Tibial artery (tissue), 4 donors: ENCODE data around the gene DDN.

Source experiments
- DNase-seq, 2 donors: peaks; one replicate each; pipeline ENCODE4 v3.0.0-alpha.2; 2019
- H3K27ac ChIP-seq, 2 donors: fragments of 200-600 bp; sonication (generic) in 1 of 2; 1 replicate in 1 of 2; 2 replicates in 1 of 2; pipeline ENCODE4 v1.5.1; 2018 to 2019; ENCODE audit warnings: mild to moderate bottlenecking in 1 of 2
- H3K27me3 ChIP-seq, 2 donors: fragments of 200-600 bp; sonication (generic) in 1 of 2; one replicate each; pipeline versions ENCODE4 v1.5.1 to v1.6.0; 2016 to 2019
- H3K36me3 ChIP-seq, 3 donors: fragments of 200-600 bp; sonication (generic) in 2 of 3; one replicate each; pipeline ENCODE4 v1.5.1; 2016 to 2019; ENCODE audit warnings: mild to moderate bottlenecking in 2 of 3
- H3K4me1 ChIP-seq, 4 donors: fragments of 200-600 bp; sonication (generic) in 2 of 4; 1 replicate in 3 of 4; 2 replicates in 1 of 4; pipeline ENCODE4 v1.5.1; 2016 to 2019
- H3K4me3 ChIP-seq, 2 donors: fragments of 200-600 bp; sonication (generic) in 1 of 2; 1 replicate in 1 of 2; 2 replicates in 1 of 2; pipeline ENCODE4 v1.5.1; 2018 to 2019; ENCODE audit warnings: mild to moderate bottlenecking in 2 of 2
- H3K9me3 ChIP-seq, 3 donors: fragments of 200-600 bp; sonication (generic) in 1 of 3; one replicate each; pipeline ENCODE4 v1.5.1; 2016 to 2019
- CTCF ChIP-seq, 2 experiments: fragments of 200-600 bp in 1 of 2; fragments of 450-650 bp in 1 of 2; IDR thresholded peaks; one replicate each; pipeline ENCODE4 v1.5.1; 2017 to 2019; ENCODE audit warnings: antibody characterized with exemption in 2 of 2, mild to moderate bottlenecking in 1 of 2, moderate library complexity in 1 of 2
- intact Hi-C: fragments of 100-400 bp; cut with DNase I; formaldehyde crosslinking; loops from one replicate; pipeline ENCODE4 v1.15.0; 2023; ENCODE audit warnings: low total_unique reads

DDN gene

GRCh38 chr12:49008943-49009342 lies 9.8 kb upstream of the DDN start:
- intact Hi-C loops: no loop called here
- Histone ChIP-seq H3K4me1 (no peaks in the 10 kb centered on the region), H3K27ac (no peak overlapping the region), H3K4me3 (no peak overlapping the region), H3K27me3 (peaks cover 0 to 14% of the 10 kb centered on the region in 2 donors), H3K9me3 (no peaks in the 10 kb centered on the region), H3K36me3 (peaks cover 51 to 88% (median 59%) of the 10 kb centered on the region in 3 donors)
- no peak for DNase-seq
- TF ChIP-seq CTCF (IDR thresholded peaks at IDR 0.05): no peak

DNA sequence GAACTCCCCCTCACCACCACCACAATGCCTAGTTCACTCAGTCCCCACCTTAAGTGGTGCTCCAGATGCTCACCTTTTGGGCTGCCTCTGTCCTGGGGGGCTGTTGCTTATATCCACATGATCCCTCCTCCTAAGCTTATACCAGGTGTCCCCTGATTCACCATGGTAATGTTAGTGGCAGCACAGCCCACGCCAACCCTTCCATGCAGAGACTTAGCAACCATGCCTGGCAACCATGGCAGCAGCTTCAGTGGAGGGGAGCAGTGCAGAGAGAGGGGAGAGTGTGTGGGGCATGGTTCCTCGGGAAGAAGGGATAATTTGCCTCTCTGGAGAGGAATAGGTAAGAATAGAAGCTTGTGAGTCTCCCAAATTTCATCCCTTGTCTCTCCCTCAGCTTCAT lies 1.2 kb upstream of the DDN start:
- Histone ChIP-seq H3K4me1 (peaks cover 8 to 48% (median 33%) of the 10 kb centered on the region in 4 donors), H3K27ac (no peak overlapping the region), H3K36me3 (peaks cover 42 to 53% (median 46%) of the 10 kb centered on the region in 3 donors), H3K27me3 (peaks cover 0 to 70% of the 10 kb centered on the region in 2 donors), H3K4me3 (no peak overlapping the region), H3K9me3 (no peaks in the 10 kb centered on the region)
- DNase-seq: no peak
- no peak for TF ChIP-seq CTCF (IDR thresholded peaks at IDR 0.05)
- intact Hi-C loops: no loop called here

DNA sequence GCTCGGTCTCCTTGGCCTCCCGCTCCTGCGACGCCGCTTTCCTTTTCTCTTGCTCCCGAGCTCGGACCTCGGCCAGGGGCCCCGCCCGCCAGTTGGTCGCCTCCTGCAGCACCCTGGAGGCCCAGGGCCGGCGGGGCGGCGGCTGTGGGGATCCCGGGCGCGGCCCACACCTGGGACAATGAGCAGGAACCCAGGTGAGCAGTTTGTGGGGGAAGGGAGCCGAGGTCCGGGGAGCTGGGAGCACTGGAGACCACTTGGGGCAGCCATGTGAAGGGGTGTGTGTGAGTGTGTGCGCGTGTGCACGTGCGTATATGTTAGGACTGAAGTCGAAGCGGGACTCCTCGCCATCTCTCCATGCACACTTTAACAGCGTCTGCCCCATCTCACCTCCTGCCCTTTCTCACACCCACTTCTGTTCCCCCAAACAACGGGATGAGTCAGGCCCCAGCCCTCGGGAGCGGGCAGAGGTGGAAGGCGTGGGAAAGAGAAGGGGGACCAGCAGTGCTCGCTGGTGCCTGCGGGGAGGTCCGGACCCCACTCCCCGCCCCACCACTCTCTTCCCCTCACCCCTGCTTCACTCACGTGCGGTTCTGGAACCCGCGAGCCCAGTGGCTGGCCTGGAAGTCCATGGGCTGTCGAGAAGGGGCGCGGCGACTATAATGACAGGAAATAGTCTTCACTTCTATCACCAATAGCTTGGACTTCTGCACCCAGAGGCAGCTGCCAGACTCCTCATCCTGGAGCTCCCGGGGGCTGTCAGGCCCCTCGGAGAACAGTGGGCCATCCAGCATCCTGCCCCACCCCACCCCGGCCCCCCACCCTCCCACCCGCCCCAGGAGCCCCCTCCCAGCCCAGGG lies 450 bp downstream of the DDN start:
- intact Hi-C loops: no loop called here
- Histone ChIP-seq H3K9me3 (no peaks in the 10 kb centered on the region), H3K27me3 (peaks cover 0 to 73% of the 10 kb centered on the region in 2 donors), H3K4me3 (peak overlapping the region; percentile 37 to 52), H3K4me1 (peaks cover 8 to 57% (median 41%) of the 10 kb centered on the region in 4 donors), H3K27ac (no peak overlapping the region), H3K36me3 (peaks cover 26 to 37% (median 30%) of the 10 kb centered on the region in 3 donors)
- no peak for DNase-seq
- no peak for TF ChIP-seq CTCF (IDR thresholded peaks at IDR 0.05)

DNA sequence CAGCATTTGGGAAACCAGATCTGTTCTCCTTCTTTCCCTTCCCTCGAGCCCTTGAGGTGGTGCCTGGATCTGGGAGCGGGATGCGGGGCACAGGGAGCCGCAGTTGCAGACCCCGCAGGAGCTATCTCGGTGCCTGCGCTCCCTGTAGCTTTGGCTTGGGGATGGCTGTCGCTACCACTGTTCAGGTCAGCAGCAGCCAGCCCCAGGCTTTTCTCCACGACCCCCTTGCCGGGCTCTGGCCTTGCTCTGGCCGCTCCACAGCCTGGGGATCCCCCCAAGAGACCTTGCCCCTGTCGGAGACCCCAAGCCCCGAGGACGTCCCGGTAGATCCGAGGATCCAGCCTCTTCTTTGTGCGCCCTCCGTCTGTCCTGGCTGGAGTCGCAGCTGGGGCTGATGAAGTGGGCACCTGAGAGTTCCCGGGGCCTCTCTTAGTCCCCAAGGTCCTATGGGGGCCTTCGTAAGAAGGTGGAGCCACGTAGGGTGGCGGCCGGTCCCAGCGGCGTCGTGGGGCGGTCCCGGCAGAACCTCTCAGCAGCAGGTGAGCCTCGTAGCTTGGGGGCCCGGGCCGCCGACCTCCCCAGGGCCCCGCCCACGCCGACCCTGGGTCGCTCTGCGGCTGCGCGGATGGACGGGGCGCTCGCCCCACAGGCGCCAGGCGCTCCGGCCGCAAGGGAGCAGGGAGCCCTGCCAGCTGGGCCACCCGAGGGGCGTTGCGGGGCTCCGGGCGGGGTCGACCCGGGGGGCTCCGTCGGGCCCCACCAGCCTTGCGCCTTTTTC lies 1.3 kb downstream of the DDN start:
- intact Hi-C loops: no loop called here
- DNase-seq: no peak
- peaks cover 8 to 57% (median 41%) of the 10 kb centered on the region in 4 donors for H3K4me1 ChIP-seq
- peaks cover 18 to 29% (median 21%) of the 10 kb centered on the region in 3 donors for H3K36me3 ChIP-seq
- no peak for TF ChIP-seq CTCF (IDR thresholded peaks at IDR 0.05)
- H3K9me3 ChIP-seq: no peaks in the 10 kb centered on the region
- H3K27ac ChIP-seq: no peak overlapping the region
- H3K4me3 ChIP-seq: peak overlapping the region; percentile 37 to 52
- peaks cover 0 to 74% of the 10 kb centered on the region in 2 donors for H3K27me3 ChIP-seq

- Histone ChIP-seq H3K4me1 (peaks cover 8 to 57% (median 41%) of the 10 kb centered on the region in 4 donors), H3K4me3 (peak overlapping the region; percentile 40 to 52), H3K36me3 (peaks cover 9 to 20% (median 13%) of the 10 kb centered on the region in 3 donors), H3K27me3 (peaks cover 0 to 74% of the 10 kb centered on the region in 2 donors), H3K9me3 (no peaks in the 10 kb centered on the region), H3K27ac (no peak overlapping the region)
- intact Hi-C loops: no loop called here
- peak; percentile 84 to 88 for DNase-seq
- peak; percentile 67 to 73 for TF ChIP-seq CTCF (IDR thresholded peaks at IDR 0.05)
Measured at GRCh38 chr12:48996794-48997718, 2.1 kb downstream of the DDN start.
